ENCODE data around the gene ARID4B. TPM values are rescaled to one million over a fixed set of nuclear protein-coding genes. Genes with fewer than 3 reads are reported as not detected.
A peak's percentile ranks its signal among the peaks of the same experiment; 100 is the strongest.

The ARID4B gene
- total and polyA plus RNA-seq, 2 of the 13 experiments (the other 11 are each of a cell fraction or from before 2014, with no cell fraction given), result 9.7 to 24.6 TPM

GRCh38 chr1:235160957-235161684 lies 166.9 kb downstream of the ARID4B start, which contains the start of gene RBM34 (continued):
- TF ChIP-seq HOXA9 (CRISPR knock-in tag; IDR thresholded peaks at IDR 0.05; ENCODE audit: borderline replicate concordance) (no peak), ZNF552 (CRISPR knock-in tag; IDR thresholded peaks at IDR 0.05; ENCODE audit: borderline replicate concordance) (peak; percentile 21; the same call in 1 of the 2 replicates), FOXP4 (CRISPR knock-in tag; IDR thresholded peaks at IDR 0.05) (peak; percentile 80), ZSCAN12 (CRISPR knock-in tag; IDR thresholded peaks at IDR 0.05) (peak; percentile 90; the same call in 1 of the 2 replicates), ZNF660 (CRISPR knock-in tag; IDR thresholded peaks at IDR 0.05; ENCODE audit: borderline replicate concordance, low read depth) (no peak), YEATS2 (CRISPR knock-in tag; IDR thresholded peaks at IDR 0.05; ENCODE audit: borderline replicate concordance) (peak; percentile 81; the same call in 1 of the 2 replicates), SATB2 (CRISPR knock-in tag; IDR thresholded peaks at IDR 0.05) (peak; percentile 95), MZF1 (CRISPR knock-in tag; IDR thresholded peaks at IDR 0.05; ENCODE audit: borderline replicate concordance) (0 out of 2 replicates have a peak, but pooled peaks have one; percentile 25), ZNF724P (CRISPR knock-in tag; IDR thresholded peaks at IDR 0.05; ENCODE audit: borderline replicate concordance) (peak; percentile 68), CC2D1A (CRISPR knock-in tag; IDR thresholded peaks at IDR 0.05) (no peak; the same call in 1 of the 2 replicates), HDAC6 (IDR thresholded peaks at IDR 0.05; ENCODE audit: low read depth, low read length) (no peak), RFX1 (IDR thresholded peaks at IDR 0.05) (no peak), ZNF207 (IDR thresholded peaks at IDR 0.05; ENCODE audit: borderline replicate concordance) (no peak), NCOA1 (CRISPR knock-in tag; IDR thresholded peaks at IDR 0.05) (no peak), ZFP1 (CRISPR knock-in tag; IDR thresholded peaks at IDR 0.05) (peak; percentile 83), KDM5B (CRISPR knock-in tag; IDR thresholded peaks at IDR 0.05; ENCODE audit: borderline replicate concordance) (peak; percentile 95), E2F1 (CRISPR knock-in tag; IDR thresholded peaks at IDR 0.05) (peak; percentile 90), ZNF615 (CRISPR knock-in tag; IDR thresholded peaks at IDR 0.05; ENCODE audit: borderline replicate concordance) (peak; percentile 79; the same call in 1 of the 2 replicates), NR2F1 (CRISPR knock-in tag; IDR thresholded peaks at IDR 0.05) (no peak), ZNF709 (CRISPR knock-in tag; IDR thresholded peaks at IDR 0.05) (peak; percentile 95), ZNF143 (CRISPR knock-in tag; IDR thresholded peaks at IDR 0.05) (peak; percentile 79), ZNF577 (CRISPR knock-in tag; IDR thresholded peaks at IDR 0.05; ENCODE audit: borderline replicate concordance, low read depth) (peak; percentile 26; the same call in 1 of the 2 replicates), KDM4B (CRISPR knock-in tag; IDR thresholded peaks at IDR 0.05) (no peak), TP53 (CRISPR knock-in tag; conservative IDR thresholded peaks at IDR 0.05) (no peak), SMAD9 (CRISPR knock-in tag; IDR thresholded peaks at IDR 0.05) (peak; percentile 64; the same call in 1 of the 2 replicates), HMG20B (CRISPR knock-in tag; conservative IDR thresholded peaks at IDR 0.05) (0 out of 2 replicates have a peak, but pooled peaks have one; percentile 29), NFATC3 (CRISPR knock-in tag; IDR thresholded peaks at IDR 0.05) (0 out of 2 replicates have a peak, but pooled peaks have one; percentile 64), MIXL1 (CRISPR knock-in tag; IDR thresholded peaks at IDR 0.05) (peak; percentile 46; the same call in 1 of the 2 replicates), ZNF337 (CRISPR knock-in tag; IDR thresholded peaks at IDR 0.05; ENCODE audit: borderline replicate concordance, low read depth) (peak; percentile 81; the same call in 1 of the 2 replicates), ZNF136 (CRISPR knock-in tag; IDR thresholded peaks at IDR 0.05; ENCODE audit: low read depth) (no peak)

Data from HepG2 (cell line).